Keratinocyte (primary cell): Measurements from ENCODE around the gene ASCC3. TPM values are rescaled to one million over a fixed set of nuclear protein-coding genes. Genes with fewer than 3 reads are reported as not detected.

Source experiments
- DNase-seq: peaks from one replicate; pipeline ENCODE4 v3.0.0-alpha.2; 2011; ENCODE audit warnings: low read depth, missing footprints, low spot score
- FAIRE-seq: peaks from 2 replicates; lab custom pipeline; 2011; peaks lifted over from hg19 to GRCh38; lab: Jason Lieb, UNC
- H2AFZ ChIP-seq: 2 replicates; pipeline ENCODE4 v1.6.0; 2012; ENCODE audit warnings: low read length, control low read depth, inconsistent platforms; ENCODE audit not compliant: control insufficient read depth
- H3K27ac ChIP-seq: 2 replicates; pipeline ENCODE4 v1.5.1; 2011; ENCODE audit warnings: low read length; ENCODE audit not compliant: control insufficient read depth, insufficient read depth
- H3K27me3 ChIP-seq: 3 replicates; pipeline ENCODE4 v1.6.0; 2011; ENCODE audit warnings: low read length; ENCODE audit not compliant: control insufficient read depth, insufficient read depth; ENCODE audit errors: extremely low read depth
- H3K36me3 ChIP-seq, 2 experiments: 2 replicates in 1 of 2; 3 replicates in 1 of 2; pipeline ENCODE4 v1.5.1; 2011; ENCODE audit warnings: low read length in 2 of 2, mild to moderate bottlenecking in 1 of 2; ENCODE audit not compliant: control insufficient read depth in 2 of 2, insufficient read depth in 2 of 2; ENCODE audit errors: extremely low read depth in 1 of 2
- H3K4me1 ChIP-seq: 3 replicates; pipeline ENCODE4 v1.5.1; 2011; ENCODE audit warnings: low read length; ENCODE audit not compliant: control insufficient read depth, insufficient read depth; ENCODE audit errors: extremely low read depth
- H3K4me2 ChIP-seq: 3 replicates; pipeline ENCODE4 v1.6.0; 2011; ENCODE audit warnings: low read depth, low read length; ENCODE audit not compliant: control insufficient read depth, insufficient read depth; ENCODE audit errors: extremely low read depth
- H3K4me3 ChIP-seq, 3 experiments: fragments of 200-600 bp in 1 of 3; sonication (generic) in 1 of 3; 2 replicates in 2 of 3; 3 replicates in 1 of 3; pipeline ENCODE4 v1.5.1; 2011 to 2016; ENCODE audit warnings: low read length in 3 of 3, mild to moderate bottlenecking in 3 of 3, control low read depth in 2 of 3, inconsistent platforms in 1 of 3, low read depth in 1 of 3, mixed read lengths in 1 of 3, mixed run types in 1 of 3, moderate library complexity in 1 of 3; ENCODE audit not compliant: control insufficient read depth in 2 of 3, insufficient read depth in 2 of 3; ENCODE audit errors: extremely low read depth in 1 of 3
- H3K79me2 ChIP-seq: 2 replicates; pipeline ENCODE4 v1.6.0; 2012; ENCODE audit warnings: low read length; ENCODE audit not compliant: control insufficient read depth, insufficient read depth
- H3K9ac ChIP-seq: 3 replicates; pipeline ENCODE4 v1.6.0; 2011; ENCODE audit warnings: low read length; ENCODE audit not compliant: control insufficient read depth, insufficient read depth; ENCODE audit errors: extremely low read depth
- H3K9me1 ChIP-seq: 3 replicates; pipeline ENCODE4 v1.6.0; 2011; ENCODE audit warnings: low read length; ENCODE audit not compliant: control insufficient read depth, insufficient read depth; ENCODE audit errors: extremely low read depth
- H3K9me3 ChIP-seq: 2 replicates; pipeline ENCODE4 v1.5.1; 2012; ENCODE audit warnings: low read depth, low read length; ENCODE audit not compliant: control insufficient read depth
- H4K20me1 ChIP-seq: 3 replicates; pipeline ENCODE4 v1.6.0; 2011; ENCODE audit warnings: low read length; ENCODE audit not compliant: control insufficient read depth, insufficient read depth; ENCODE audit errors: extremely low read depth
- EZH2 ChIP-seq: IDR thresholded peaks from one replicate; pipeline ENCODE4 v1.6.1; 2012; ENCODE audit warnings: inconsistent platforms, mild to moderate bottlenecking, low read length, moderate library complexity
- dilution Hi-C: fragments of 300-500 bp; cut with MboI; formaldehyde crosslinking; loops from one replicate; pipeline ENCODE4 v1.7.0; 2020; ENCODE audit warnings: low sequenced_read_pairs; ENCODE audit not compliant: extremely low pct_ligation_motif_present
- polyA plus RNA-seq, 5 experiments: library from polyadenylated mRNA; depleted of rRNA in 3 of 5; stranded (reverse) in 3 of 5; stranded (forward) in 1 of 5; unstranded in 1 of 5; fragments of >200 nt; gene quantifications; 1 replicate in 1 of 5; 2 replicates in 3 of 5; 3 replicates in 1 of 5; pipeline versions ENCODE4 v1.2.1 to v1.2.3, GENCODE V29; 2011 to 2012; ENCODE audit warnings: missing spikeins in 2 of 5, low read depth in 1 of 5, low replicate concordance in 1 of 5
- TF ChIP-seq, protein P1 (sequence below), 3 experiments: IDR thresholded peaks in 1 of 3; conservative IDR thresholded peaks in 1 of 3; optimal IDR thresholded peaks in 1 of 3; 2 replicates in 2 of 3; 3 replicates in 1 of 3; pipeline versions ENCODE3 to v1.5.1; 2011; ENCODE audit warnings: low read length in 3 of 3, mild to moderate bottlenecking in 3 of 3, moderate library complexity in 2 of 3, control low read depth in 1 of 3, inconsistent platforms in 1 of 3; ENCODE audit not compliant: insufficient read depth in 2 of 3; ENCODE audit errors: extremely low read depth in 1 of 3

The ASCC3 gene
- polyA plus RNA-seq, 1 donor (not counting 4 experiments of a cell fraction or from before 2014, with no cell fraction given), result 58.6 TPM

DNA sequence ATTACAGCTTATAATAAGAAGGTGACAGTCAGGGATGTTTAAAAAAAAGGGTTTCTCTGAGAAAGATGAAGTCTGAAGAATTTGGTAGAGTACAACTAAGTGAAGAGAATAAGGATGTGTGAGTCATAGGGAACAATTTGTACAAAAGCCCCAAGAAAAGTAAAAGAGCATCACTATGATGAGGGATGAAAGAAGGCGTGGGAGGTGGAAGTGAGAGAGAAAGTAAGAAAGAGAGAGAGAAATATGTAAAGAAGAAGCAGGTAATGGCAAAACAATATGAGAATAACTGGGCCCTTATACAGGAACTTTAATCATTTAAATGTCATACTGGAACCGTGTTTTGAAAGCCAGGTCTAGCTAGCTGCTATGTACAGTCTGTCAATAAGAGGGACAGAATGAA, 179.4 kb downstream of the ASCC3 start:
- Histone ChIP-seq H3K9me1 (no peaks in the 10 kb centered on the region), H3K4me3 (no peak overlapping the region), H3K36me3 (peaks cover 0 to 4% of the 10 kb centered on the region in 2 experiments), H4K20me1 (no peaks in the 10 kb centered on the region), H3K4me2 (no peak overlapping the region), H3K27ac (no peak overlapping the region), H3K9ac (no peak overlapping the region), H3K9me3 (no peaks in the 10 kb centered on the region), H3K79me2 (no peaks in the 10 kb centered on the region), H3K27me3 (no peaks in the 10 kb centered on the region), H3K4me1 (no peaks in the 10 kb centered on the region), H2AFZ (no peak overlapping the region)
- no peak for DNase-seq
- FAIRE-seq, result no peak
- dilution Hi-C loops, result no loop called here
- TF ChIP-seq, protein P1, sequence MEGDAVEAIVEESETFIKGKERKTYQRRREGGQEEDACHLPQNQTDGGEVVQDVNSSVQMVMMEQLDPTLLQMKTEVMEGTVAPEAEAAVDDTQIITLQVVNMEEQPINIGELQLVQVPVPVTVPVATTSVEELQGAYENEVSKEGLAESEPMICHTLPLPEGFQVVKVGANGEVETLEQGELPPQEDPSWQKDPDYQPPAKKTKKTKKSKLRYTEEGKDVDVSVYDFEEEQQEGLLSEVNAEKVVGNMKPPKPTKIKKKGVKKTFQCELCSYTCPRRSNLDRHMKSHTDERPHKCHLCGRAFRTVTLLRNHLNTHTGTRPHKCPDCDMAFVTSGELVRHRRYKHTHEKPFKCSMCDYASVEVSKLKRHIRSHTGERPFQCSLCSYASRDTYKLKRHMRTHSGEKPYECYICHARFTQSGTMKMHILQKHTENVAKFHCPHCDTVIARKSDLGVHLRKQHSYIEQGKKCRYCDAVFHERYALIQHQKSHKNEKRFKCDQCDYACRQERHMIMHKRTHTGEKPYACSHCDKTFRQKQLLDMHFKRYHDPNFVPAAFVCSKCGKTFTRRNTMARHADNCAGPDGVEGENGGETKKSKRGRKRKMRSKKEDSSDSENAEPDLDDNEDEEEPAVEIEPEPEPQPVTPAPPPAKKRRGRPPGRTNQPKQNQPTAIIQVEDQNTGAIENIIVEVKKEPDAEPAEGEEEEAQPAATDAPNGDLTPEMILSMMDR (optimal IDR thresholded peaks at IDR 0.05 in 1 of 3, IDR thresholded peaks at IDR 0.05 in 1 of 3, conservative IDR thresholded peaks at IDR 0.05 in 1 of 3; ENCODE audit: extremely low read depth in 1 of 3, insufficient read depth in 2 of 3, low read length in 3 of 3), result no peak

DNA sequence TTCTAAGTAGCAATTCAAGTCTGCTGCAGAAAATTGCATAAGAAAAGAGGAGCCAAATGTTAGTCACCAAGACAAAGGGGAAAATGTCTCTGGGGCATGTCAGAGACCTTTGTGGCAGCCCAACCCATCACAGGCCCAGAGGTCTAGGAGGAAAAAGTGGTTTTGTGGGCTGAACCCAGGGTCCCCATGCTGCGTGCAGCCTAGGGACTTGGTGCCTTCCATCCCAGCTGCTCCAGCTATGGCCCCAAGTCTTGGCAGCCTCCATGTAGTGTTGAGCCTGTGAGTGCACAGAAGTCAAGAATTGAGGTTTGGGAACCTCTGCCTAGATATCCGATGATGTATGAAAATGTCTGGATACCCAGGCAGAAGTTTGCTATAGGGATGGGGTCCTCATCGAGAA, 181.1 kb downstream of the ASCC3 start:
- dilution Hi-C loops, result no loop called here
- peaks cover 2% of the 10 kb centered on the region for H3K9me1 ChIP-seq
- no peak overlapping the region for H2AFZ ChIP-seq
- peaks cover 0 to 4% of the 10 kb centered on the region in 2 experiments for H3K36me3 ChIP-seq
- TF ChIP-seq, protein P1 (optimal IDR thresholded peaks at IDR 0.05 in 1 of 3, IDR thresholded peaks at IDR 0.05 in 1 of 3, conservative IDR thresholded peaks at IDR 0.05 in 1 of 3; ENCODE audit: extremely low read depth in 1 of 3, insufficient read depth in 2 of 3, low read length in 3 of 3), result no peak
- TF ChIP-seq EZH2, result no peak
- H3K27me3 ChIP-seq, result no peaks in the 10 kb centered on the region
- FAIRE-seq (no peak), DNase-seq (no peak)
- no peak overlapping the region for H3K4me3 ChIP-seq
- H3K4me1 ChIP-seq, result no peaks in the 10 kb centered on the region
- H3K9ac ChIP-seq, result no peak overlapping the region
- H3K79me2 ChIP-seq, result no peaks in the 10 kb centered on the region
- H3K9me3 ChIP-seq, result no peaks in the 10 kb centered on the region
- H3K4me2 ChIP-seq, result no peak overlapping the region
- H3K27ac ChIP-seq, result no peak overlapping the region
- H4K20me1 ChIP-seq, result no peaks in the 10 kb centered on the region
